Umbilical cord (tissue), 2 donors: Measurements from ENCODE around the gene GRK2. TPM values are rescaled to one million over a fixed set of nuclear protein-coding genes. Genes with fewer than 3 reads are reported as not detected.
"Not testable (repeated sequence)": the region's sequence is repeated elsewhere in the genome, so short reads cannot be mapped to it uniquely, and the experiment has no call there.

Source experiments
- DNase-seq: peaks from one replicate; pipeline ENCODE4 v3.0.0-alpha.2; 2015; ENCODE audit warnings: low spot score
- total RNA-seq: library from RNA; depleted of rRNA; stranded (reverse); fragments of >200 nt; gene quantifications from one replicate; pipeline ENCODE4 v1.2.3, GENCODE V29; 2014; ENCODE audit warnings: low replicate concordance; ENCODE audit not compliant: insufficient read depth

GRK2 gene
- total RNA-seq, 1 donor from 2014 or later = 46.2 TPM

- DNase-seq = peak; percentile 69
These were observed 46.1 kb downstream of the GRK2 start for GRCh38 chr11:67312187-67313021.

DNA sequence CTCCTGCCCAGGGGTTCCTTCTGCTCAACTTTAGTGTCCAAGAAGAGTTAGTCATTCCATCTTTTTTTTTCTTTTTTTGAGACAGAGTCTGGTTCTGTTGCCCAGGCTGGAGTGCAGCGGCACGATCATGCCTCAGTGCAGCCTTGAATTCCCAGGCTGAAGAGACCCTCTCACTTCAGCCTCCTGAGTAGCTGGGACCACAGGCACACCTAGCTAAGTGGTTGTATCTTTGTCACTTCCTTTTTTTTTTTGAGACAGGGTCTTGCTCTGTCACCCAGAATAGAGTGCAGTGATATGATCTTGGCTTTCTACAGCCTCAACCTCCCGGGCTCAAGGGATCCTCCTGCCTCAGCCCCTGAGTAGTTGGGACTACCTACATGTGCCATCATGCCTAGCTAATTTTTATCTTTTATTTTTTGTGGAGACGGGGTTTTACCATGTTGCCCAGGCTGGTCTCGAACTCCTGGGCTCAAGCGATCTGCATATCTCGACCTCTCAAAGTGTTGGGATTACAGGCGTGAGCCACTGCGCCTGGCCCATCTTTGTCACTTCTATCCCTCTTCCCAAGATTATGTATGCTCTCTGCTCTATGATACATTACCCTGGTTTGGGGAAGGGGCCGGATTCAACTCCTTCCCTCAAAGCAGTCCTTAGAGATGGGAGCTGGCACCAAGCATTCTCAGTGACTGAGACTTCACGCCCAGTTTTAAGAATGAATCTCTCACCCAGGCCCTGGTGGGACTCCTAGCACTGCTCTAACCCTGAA is 47.0 kb downstream of the GRK2 start:
- no peak for DNase-seq

- no peak for DNase-seq
These were observed 47.9 kb downstream of the GRK2 start for GRCh38 chr11:67314218-67314617.

- no peak for DNase-seq
These were observed 49.1 kb downstream of the GRK2 start for GRCh38 chr11:67315325-67315909.

- no peak for DNase-seq
These were observed 50.6 kb downstream of the GRK2 start for GRCh38 chr11:67316882-67317204.

GRCh38 chr11:67317205-67317887 is 51.1 kb downstream of the GRK2 start:
- peak; percentile 99 for DNase-seq

GRCh38 chr11:67317888-67318555 is 51.7 kb downstream of the GRK2 start:
- no peak for DNase-seq

GRCh38 chr11:67318876-67319275 is 52.6 kb downstream of the GRK2 start:
- not testable (repeated sequence) for DNase-seq

- DNase-seq = no peak
These were observed 53.7 kb downstream of the GRK2 start for GRCh38 chr11:67320011-67320410.

DNA sequence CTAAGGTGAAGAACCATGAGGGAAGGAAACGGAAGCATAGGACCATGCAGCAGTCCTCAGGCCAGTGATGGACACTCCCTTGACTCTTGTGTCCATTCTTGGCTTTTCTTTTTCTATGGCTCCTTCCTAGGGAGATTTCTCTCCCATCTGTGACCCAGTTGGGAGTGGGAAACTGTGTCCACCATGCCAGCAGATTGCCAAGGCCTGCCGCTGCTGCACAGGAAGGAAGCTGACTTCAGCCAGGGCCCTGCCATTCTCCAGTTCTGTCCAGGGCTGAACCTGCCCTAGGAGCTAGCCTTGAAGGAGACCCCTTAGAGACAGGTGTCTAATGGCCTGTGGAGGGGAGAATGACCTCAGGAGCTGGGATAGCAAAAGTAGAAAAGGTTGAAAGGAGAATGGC is 54.4 kb downstream of the GRK2 start:
- DNase-seq = no peak

DNA sequence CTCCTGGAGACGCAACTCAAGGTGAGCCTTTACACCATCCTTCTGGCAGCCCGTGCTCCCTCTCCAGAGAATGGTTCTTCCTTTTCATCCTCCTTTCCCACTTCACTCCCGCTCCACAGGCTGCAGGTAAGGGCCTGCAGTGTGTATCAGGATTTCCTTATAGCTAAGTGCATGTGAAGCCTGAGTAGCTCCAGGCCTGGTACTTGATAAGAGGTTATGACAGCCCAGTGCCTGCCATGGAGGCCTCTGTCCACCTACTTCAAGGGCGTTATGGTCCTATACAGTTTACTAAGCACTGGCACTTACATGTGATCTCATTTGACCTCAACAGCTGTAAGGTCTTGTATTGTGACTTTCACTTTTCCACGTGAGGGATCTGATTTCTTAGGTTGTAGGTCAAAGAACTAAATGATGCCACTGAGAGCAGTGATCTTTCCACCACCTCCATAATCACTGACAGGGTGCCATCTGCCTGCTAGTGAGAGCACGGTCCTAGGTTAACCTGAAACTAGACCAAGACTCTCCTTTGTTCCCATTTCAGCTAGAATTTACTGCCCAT is 55.1 kb downstream of the GRK2 start:
- no peak for DNase-seq

- DNase-seq = no peak
These were observed 55.8 kb downstream of the GRK2 start for GRCh38 chr11:67322049-67322448.

DNA sequence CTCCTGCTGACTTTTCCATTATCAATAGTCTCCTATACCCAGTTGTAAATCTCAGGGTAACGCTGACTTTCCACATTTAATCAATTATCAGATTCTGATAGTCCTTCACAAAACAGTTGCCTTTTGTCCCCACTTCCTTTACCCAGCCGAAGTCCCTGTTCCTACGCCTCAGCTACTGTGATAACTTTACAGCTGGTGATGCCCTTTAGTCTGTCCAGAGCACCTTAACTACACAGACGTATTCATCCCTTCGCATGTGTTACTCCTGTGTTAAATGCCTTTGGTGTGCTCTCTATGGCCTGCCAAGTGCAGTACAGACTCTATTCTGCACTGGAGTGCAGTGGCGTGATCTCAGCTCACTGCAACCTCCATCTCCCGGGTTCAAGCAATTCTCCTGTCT is 57.3 kb downstream of the GRK2 start:
- DNase-seq = no peak

GRCh38 chr11:67332081-67332691 is 65.9 kb downstream of the GRK2 start:
- DNase-seq = no peak

Other genes starting within 250 kb of the GRK2 start
- gene SYT12, start 243.3 kb upstream of the GRK2 start, total RNA-seq = 3.1 TPM
- gene RHOD, start 209.6 kb upstream of the GRK2 start, total RNA-seq = 15.2 TPM
- gene KDM2A, start 147.2 kb upstream of the GRK2 start, total RNA-seq = 44.1 TPM
- 31.1 TPM for gene ANKRD13D, start 22.8 kb downstream of the GRK2 start, total RNA-seq
- 7.5 TPM for gene SSH3, start 37.1 kb downstream of the GRK2 start, total RNA-seq
- gene POLD4, start 87.1 kb downstream of the GRK2 start, total RNA-seq = 52.7 TPM
- gene CLCF1, start 107.1 kb downstream of the GRK2 start, total RNA-seq = 11.1 TPM
- gene RAD9A, start 125.5 kb downstream of the GRK2 start, total RNA-seq = 9.4 TPM
- 50.1 TPM for gene PPP1CA, start 135.4 kb downstream of the GRK2 start, total RNA-seq
- gene TBC1D10C, start 137.6 kb downstream of the GRK2 start, total RNA-seq = 0.72 TPM
- gene CARNS1, start 149.2 kb downstream of the GRK2 start, total RNA-seq = 1.2 TPM
- gene RPS6KB2, start 162.0 kb downstream of the GRK2 start, total RNA-seq = 33.0 TPM
- 9.9 TPM for gene PTPRCAP, start 171.2 kb downstream of the GRK2 start, total RNA-seq
- gene CORO1B, start 177.0 kb downstream of the GRK2 start, total RNA-seq = 35.2 TPM
- not detected for gene GPR152, start 186.3 kb downstream of the GRK2 start, total RNA-seq
- 0.96 TPM for gene CABP4, start 188.9 kb downstream of the GRK2 start, total RNA-seq
- gene TMEM134, start 202.8 kb downstream of the GRK2 start, total RNA-seq = 10.6 TPM
- gene AIP, start 216.6 kb downstream of the GRK2 start, total RNA-seq = 78.0 TPM
- 28.6 TPM for gene PITPNM1, start 238.9 kb downstream of the GRK2 start, total RNA-seq
- gene CDK2AP2, start 241.7 kb downstream of the GRK2 start, total RNA-seq = 17.3 TPM